HEK293 (cell line): ENCODE data around the gene HIF3A.
A peak's percentile ranks its signal among the peaks of the same experiment; 100 is the strongest.

Experiments used
- FEZF1 ChIP-seq: fragments of 450-650 bp; formaldehyde crosslinking; IDR thresholded peaks from 2 replicates; pipeline ENCODE4 v1.5.1; 2016; ENCODE audit warnings: missing biosample characterization, missing genetic modification characterization
- GLIS1 ChIP-seq: fragments of 450-650 bp; formaldehyde crosslinking; IDR thresholded peaks from 2 replicates; pipeline ENCODE4 v1.5.1; 2016; ENCODE audit warnings: missing biosample characterization, missing genetic modification characterization
- HOXD13 ChIP-seq: sonication (generic); formaldehyde crosslinking; IDR thresholded peaks from 2 replicates; pipeline ENCODE4 v1.8.0; 2022; ENCODE audit warnings: missing genetic modification reagents, borderline replicate concordance
- KLF10 ChIP-seq: fragments of 450-650 bp; IDR thresholded peaks from 2 replicates; pipeline ENCODE4 v1.5.1; 2018; ENCODE audit warnings: missing biosample characterization, mild to moderate bottlenecking, missing genetic modification characterization
- PRDM1 ChIP-seq: fragments of 450-650 bp; formaldehyde crosslinking; IDR thresholded peaks from 2 replicates; pipeline ENCODE4; 2016; ENCODE audit warnings: missing biosample characterization, missing genetic modification characterization
- SP3 ChIP-seq: fragments of 450-650 bp; formaldehyde crosslinking; IDR thresholded peaks from 2 replicates; pipeline ENCODE4 v1.5.1; 2016; ENCODE audit warnings: missing biosample characterization, missing genetic modification characterization
- ZBTB1 ChIP-seq: fragments of 450-650 bp; formaldehyde crosslinking; IDR thresholded peaks from 2 replicates; pipeline ENCODE4 v1.5.1; 2016; ENCODE audit warnings: missing biosample characterization, missing genetic modification characterization
- ZFP3 ChIP-seq: fragments of 450-650 bp; formaldehyde crosslinking; IDR thresholded peaks from 2 replicates; pipeline ENCODE4 v1.5.1; 2016; ENCODE audit warnings: low read depth, missing biosample characterization, missing genetic modification characterization
- ZNF10 ChIP-seq: fragments of 450-650 bp; formaldehyde crosslinking; IDR thresholded peaks from 2 replicates; pipeline ENCODE4 v1.5.1; 2017; ENCODE audit warnings: missing biosample characterization, missing genetic modification characterization
- ZNF112 ChIP-seq: fragments of 450-650 bp; formaldehyde crosslinking; IDR thresholded peaks from 2 replicates; pipeline ENCODE4 v1.5.0; 2017; ENCODE audit warnings: missing biosample characterization, missing genetic modification characterization
- ZNF140 ChIP-seq: fragments of 450-650 bp; formaldehyde crosslinking; IDR thresholded peaks from 2 replicates; pipeline ENCODE4 v1.5.1; 2016; ENCODE audit warnings: missing biosample characterization, missing genetic modification characterization
- ZNF16 ChIP-seq: fragments of 450-650 bp; formaldehyde crosslinking; IDR thresholded peaks from 2 replicates; pipeline ENCODE4 v1.5.1; 2016; ENCODE audit warnings: low read depth, missing biosample characterization, missing genetic modification characterization
- ZNF24 ChIP-seq: fragments of 450-650 bp; formaldehyde crosslinking; IDR thresholded peaks from 2 replicates; pipeline ENCODE4 v1.5.1; 2016; ENCODE audit warnings: missing biosample characterization, missing genetic modification characterization
- ZNF404 ChIP-seq: fragments of 450-650 bp; formaldehyde crosslinking; IDR thresholded peaks from 2 replicates; pipeline ENCODE4 v1.5.1; 2017; ENCODE audit warnings: missing biosample characterization, missing genetic modification characterization
- ZNF426 ChIP-seq: fragments of 450-650 bp; formaldehyde crosslinking; IDR thresholded peaks from 2 replicates; pipeline ENCODE4 v1.5.1; 2017; ENCODE audit warnings: missing biosample characterization, missing genetic modification characterization, mild to moderate bottlenecking, inconsistent platforms, moderate library complexity
- ZNF501 ChIP-seq: fragments of 450-650 bp; formaldehyde crosslinking; IDR thresholded peaks from 2 replicates; pipeline ENCODE4 v1.5.1; 2016; ENCODE audit warnings: missing biosample characterization, missing genetic modification characterization
- ZNF555 ChIP-seq: fragments of 450-650 bp; formaldehyde crosslinking; conservative IDR thresholded peaks from 2 replicates; pipeline ENCODE4 v1.5.1; 2017; ENCODE audit warnings: missing biosample characterization, mild to moderate bottlenecking, missing genetic modification characterization, inconsistent platforms
- ZNF585B ChIP-seq: fragments of 450-650 bp; formaldehyde crosslinking; IDR thresholded peaks from 2 replicates; pipeline ENCODE4 v1.5.1; 2016; ENCODE audit warnings: missing biosample characterization, missing genetic modification characterization
- ZNF621 ChIP-seq: fragments of 450-650 bp; formaldehyde crosslinking; IDR thresholded peaks from 2 replicates; pipeline ENCODE4 v1.5.1; 2017; ENCODE audit warnings: missing biosample characterization, missing genetic modification characterization
- ZNF664 ChIP-seq: fragments of 450-650 bp; formaldehyde crosslinking; IDR thresholded peaks from 2 replicates; pipeline ENCODE4 v1.5.1; 2016; ENCODE audit warnings: missing biosample characterization, missing genetic modification characterization
- ZNF76 ChIP-seq: fragments of 450-650 bp; formaldehyde crosslinking; IDR thresholded peaks from 2 replicates; pipeline ENCODE4; 2016; ENCODE audit warnings: low read depth, missing biosample characterization, missing genetic modification characterization, borderline replicate concordance
- TF ChIP-seq, protein P1 (sequence below): fragments of 450-650 bp; formaldehyde crosslinking; IDR thresholded peaks from 2 replicates; pipeline ENCODE4 v1.5.1; 2016; ENCODE audit warnings: missing biosample characterization, missing genetic modification characterization
- TF ChIP-seq, protein P2 (sequence below): fragments of 450-650 bp; formaldehyde crosslinking; IDR thresholded peaks from 2 replicates; pipeline ENCODE4 v1.5.1; 2016; ENCODE audit warnings: missing biosample characterization, missing genetic modification characterization
- TF ChIP-seq, protein P3 (sequence below): fragments of 450-650 bp; formaldehyde crosslinking; IDR thresholded peaks from 2 replicates; pipeline ENCODE4 v1.5.1; 2016; ENCODE audit warnings: missing biosample characterization, missing genetic modification characterization
- TF ChIP-seq, protein P4 (sequence below): fragments of 450-650 bp; IDR thresholded peaks from 2 replicates; pipeline ENCODE4 v1.5.1; 2018; ENCODE audit warnings: missing biosample characterization, missing genetic modification characterization
- TF ChIP-seq, protein P5 (sequence below): fragments of 450-650 bp; formaldehyde crosslinking; IDR thresholded peaks from 2 replicates; pipeline ENCODE4 v1.5.1; 2016; ENCODE audit warnings: missing biosample characterization, missing genetic modification characterization
- TF ChIP-seq, protein P6 (sequence below): fragments of 450-650 bp; formaldehyde crosslinking; IDR thresholded peaks from 2 replicates; pipeline ENCODE4 v1.5.1; 2016; ENCODE audit warnings: missing biosample characterization, missing genetic modification characterization

Gene HIF3A

DNA sequence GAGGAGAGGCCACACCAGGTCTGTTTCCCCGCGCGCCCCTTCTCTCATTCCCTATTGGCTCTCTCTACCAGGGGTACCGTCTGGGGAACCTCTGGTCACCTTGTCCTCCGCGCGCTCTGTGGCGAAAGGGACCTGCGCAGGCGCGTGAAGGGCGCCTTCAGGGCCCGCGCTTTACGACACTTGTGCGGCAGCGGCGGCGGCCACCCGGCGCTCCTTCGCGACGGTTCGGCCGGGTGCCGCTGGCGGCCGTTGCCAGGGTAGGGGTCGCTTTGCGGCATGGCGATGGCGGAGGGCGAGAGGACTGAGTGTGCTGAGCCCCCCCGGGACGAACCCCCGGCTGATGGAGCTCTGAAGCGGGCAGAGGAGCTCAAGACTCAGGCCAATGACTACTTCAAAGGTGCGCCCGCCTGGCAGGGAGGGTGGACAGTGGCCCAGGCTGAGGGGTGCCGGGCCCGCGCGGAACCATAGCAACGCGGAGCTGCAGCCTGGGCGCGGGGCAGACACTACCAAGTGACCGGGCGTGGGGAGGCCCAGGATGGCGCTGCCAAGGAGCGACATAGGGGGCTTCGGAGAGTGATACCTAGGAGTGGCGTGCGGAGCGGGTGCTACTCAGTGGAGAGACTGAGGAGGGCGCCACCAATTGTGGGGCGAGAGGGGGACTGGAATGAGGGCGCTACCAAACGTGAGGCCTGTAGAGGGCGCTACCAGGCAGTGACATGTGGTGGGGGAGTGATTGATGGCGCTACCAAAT is 50.2 kb downstream of the HIF3A start, which contains the start of gene PPP5C (continued):
- TF ChIP-seq ZNF585B = no peak
- peak; percentile 32 for TF ChIP-seq GLIS1
- TF ChIP-seq ZNF501 = peak; percentile 88
- TF ChIP-seq, protein P1, sequence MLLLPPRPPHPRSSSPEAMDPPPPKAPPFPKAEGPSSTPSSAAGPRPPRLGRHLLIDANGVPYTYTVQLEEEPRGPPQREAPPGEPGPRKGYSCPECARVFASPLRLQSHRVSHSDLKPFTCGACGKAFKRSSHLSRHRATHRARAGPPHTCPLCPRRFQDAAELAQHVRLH = peak; percentile 86
- no peak for TF ChIP-seq ZNF621 (tag by site-specific recombination)
- no peak for TF ChIP-seq ZNF112
- TF ChIP-seq, protein P2, sequence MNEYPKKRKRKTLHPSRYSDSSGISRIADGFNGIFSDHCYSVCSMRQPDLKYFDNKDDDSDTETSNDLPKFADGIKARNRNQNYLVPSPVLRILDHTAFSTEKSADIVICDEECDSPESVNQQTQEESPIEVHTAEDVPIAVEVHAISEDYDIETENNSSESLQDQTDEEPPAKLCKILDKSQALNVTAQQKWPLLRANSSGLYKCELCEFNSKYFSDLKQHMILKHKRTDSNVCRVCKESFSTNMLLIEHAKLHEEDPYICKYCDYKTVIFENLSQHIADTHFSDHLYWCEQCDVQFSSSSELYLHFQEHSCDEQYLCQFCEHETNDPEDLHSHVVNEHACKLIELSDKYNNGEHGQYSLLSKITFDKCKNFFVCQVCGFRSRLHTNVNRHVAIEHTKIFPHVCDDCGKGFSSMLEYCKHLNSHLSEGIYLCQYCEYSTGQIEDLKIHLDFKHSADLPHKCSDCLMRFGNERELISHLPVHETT = peak; percentile 48; the same call in 1 of the 2 replicates
- peak; percentile 46 for TF ChIP-seq SP3 (tag by site-specific recombination)
- TF ChIP-seq ZNF426 (tag by site-specific recombination) = no peak
- TF ChIP-seq ZNF140 = no peak
- TF ChIP-seq, protein P3, sequence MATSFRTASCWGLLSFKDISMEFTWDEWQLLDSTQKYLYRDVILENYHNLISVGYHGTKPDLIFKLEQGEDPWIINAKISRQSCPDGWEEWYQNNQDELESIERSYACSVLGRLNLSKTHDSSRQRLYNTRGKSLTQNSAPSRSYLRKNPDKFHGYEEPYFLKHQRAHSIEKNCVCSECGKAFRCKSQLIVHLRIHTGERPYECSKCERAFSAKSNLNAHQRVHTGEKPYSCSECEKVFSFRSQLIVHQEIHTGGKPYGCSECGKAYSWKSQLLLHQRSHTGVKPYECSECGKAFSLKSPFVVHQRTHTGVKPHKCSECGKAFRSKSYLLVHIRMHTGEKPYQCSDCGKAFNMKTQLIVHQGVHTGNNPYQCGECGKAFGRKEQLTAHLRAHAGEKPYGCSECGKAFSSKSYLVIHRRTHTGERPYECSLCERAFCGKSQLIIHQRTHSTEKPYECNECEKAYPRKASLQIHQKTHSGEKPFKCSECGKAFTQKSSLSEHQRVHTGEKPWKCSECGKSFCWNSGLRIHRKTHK (tag by site-specific recombination) = no peak
- TF ChIP-seq, protein P4, sequence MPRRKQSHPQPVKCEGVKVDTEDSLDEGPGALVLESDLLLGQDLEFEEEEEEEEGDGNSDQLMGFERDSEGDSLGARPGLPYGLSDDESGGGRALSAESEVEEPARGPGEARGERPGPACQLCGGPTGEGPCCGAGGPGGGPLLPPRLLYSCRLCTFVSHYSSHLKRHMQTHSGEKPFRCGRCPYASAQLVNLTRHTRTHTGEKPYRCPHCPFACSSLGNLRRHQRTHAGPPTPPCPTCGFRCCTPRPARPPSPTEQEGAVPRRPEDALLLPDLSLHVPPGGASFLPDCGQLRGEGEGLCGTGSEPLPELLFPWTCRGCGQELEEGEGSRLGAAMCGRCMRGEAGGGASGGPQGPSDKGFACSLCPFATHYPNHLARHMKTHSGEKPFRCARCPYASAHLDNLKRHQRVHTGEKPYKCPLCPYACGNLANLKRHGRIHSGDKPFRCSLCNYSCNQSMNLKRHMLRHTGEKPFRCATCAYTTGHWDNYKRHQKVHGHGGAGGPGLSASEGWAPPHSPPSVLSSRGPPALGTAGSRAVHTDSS (tag by site-specific recombination) = peak; percentile 18; the same call in 1 of the 2 replicates
- TF ChIP-seq, protein P5, sequence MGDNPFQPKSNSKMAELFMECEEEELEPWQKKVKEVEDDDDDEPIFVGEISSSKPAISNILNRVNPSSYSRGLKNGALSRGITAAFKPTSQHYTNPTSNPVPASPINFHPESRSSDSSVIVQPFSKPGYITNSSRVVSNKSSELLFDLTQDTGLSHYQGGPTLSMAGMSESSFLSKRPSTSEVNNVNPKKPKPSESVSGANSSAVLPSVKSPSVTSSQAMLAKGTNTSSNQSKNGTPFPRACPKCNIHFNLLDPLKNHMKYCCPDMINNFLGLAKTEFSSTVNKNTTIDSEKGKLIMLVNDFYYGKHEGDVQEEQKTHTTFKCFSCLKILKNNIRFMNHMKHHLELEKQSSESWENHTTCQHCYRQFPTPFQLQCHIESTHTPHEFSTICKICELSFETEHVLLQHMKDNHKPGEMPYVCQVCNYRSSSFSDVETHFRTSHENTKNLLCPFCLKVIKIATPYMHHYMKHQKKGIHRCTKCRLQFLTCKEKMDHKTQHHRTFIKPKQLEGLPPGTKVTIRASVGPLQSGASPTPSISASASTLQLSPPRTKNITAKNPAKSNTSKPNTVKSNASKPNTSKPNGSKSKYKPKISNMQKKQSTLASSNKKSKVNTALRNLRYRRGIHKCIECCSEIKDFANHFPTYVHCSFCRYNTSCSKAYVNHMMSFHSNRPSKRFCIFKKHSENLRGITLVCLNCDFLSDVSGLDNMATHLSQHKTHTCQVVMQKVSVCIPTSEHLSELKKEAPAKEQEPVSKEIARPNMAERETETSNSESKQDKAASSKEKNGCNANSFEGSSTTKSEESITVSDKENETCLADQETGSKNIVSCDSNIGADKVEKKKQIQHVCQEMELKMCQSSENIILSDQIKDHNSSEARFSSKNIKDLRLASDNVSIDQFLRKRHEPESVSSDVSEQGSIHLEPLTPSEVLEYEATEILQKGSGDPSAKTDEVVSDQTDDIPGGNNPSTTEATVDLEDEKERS = peak; percentile 69; the same call in 1 of the 2 replicates
- no peak for TF ChIP-seq ZFP3
- no peak for TF ChIP-seq ZNF555
- TF ChIP-seq ZNF16 (tag by site-specific recombination) = no peak
- TF ChIP-seq PRDM1 (tag by site-specific recombination) = no peak
- no peak for TF ChIP-seq HOXD13 (CRISPR knock-in tag)
- no peak for TF ChIP-seq ZNF404 (tag by site-specific recombination)
- no peak for TF ChIP-seq ZNF664
- no peak for TF ChIP-seq KLF10
- no peak for TF ChIP-seq ZNF10 (tag by site-specific recombination)
- 0 out of 2 replicates have a peak, but pooled peaks have one; percentile 51 for TF ChIP-seq ZNF24 (tag by site-specific recombination)
- 0 out of 2 replicates have a peak, but pooled peaks have one; percentile 8 for TF ChIP-seq FEZF1 (tag by site-specific recombination)
- 0 out of 2 replicates have a peak, but pooled peaks have one; percentile 22 for TF ChIP-seq ZNF76 (tag by site-specific recombination)
- 0 out of 2 replicates have a peak, but pooled peaks have one; percentile 22 for TF ChIP-seq ZBTB1 (tag by site-specific recombination)
- TF ChIP-seq, protein P6, sequence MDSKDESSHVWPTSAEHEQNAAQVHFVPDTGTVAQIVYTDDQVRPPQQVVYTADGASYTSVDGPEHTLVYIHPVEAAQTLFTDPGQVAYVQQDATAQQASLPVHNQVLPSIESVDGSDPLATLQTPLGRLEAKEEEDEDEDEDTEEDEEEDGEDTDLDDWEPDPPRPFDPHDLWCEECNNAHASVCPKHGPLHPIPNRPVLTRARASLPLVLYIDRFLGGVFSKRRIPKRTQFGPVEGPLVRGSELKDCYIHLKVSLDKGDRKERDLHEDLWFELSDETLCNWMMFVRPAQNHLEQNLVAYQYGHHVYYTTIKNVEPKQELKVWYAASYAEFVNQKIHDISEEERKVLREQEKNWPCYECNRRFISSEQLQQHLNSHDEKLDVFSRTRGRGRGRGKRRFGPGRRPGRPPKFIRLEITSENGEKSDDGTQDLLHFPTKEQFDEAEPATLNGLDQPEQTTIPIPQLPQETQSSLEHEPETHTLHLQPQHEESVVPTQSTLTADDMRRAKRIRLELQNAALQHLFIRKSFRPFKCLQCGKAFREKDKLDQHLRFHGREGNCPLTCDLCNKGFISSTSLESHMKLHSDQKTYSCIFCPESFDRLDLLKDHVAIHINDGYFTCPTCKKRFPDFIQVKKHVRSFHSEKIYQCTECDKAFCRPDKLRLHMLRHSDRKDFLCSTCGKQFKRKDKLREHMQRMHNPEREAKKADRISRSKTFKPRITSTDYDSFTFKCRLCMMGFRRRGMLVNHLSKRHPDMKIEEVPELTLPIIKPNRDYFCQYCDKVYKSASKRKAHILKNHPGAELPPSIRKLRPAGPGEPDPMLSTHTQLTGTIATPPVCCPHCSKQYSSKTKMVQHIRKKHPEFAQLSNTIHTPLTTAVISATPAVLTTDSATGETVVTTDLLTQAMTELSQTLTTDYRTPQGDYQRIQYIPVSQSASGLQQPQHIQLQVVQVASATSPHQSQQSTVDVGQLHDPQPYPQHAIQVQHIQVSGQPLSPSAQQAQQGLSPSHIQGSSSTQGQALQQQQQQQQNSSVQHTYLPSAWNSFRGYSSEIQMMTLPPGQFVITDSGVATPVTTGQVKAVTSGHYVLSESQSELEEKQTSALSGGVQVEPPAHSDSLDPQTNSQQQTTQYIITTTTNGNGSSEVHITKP (tag by site-specific recombination) = peak; percentile 100
